ENCODE measurements around the gene ABLIM1. TPM values are rescaled to one million over a fixed set of nuclear protein-coding genes. Genes with fewer than 3 reads are reported as not detected.

ABLIM1 gene
- polyA plus RNA-seq = 9.6 and 10.1 TPM in 2 replicates
- polyA minus RNA-seq = 25.8 and 29.6 TPM in 2 replicates

DNA sequence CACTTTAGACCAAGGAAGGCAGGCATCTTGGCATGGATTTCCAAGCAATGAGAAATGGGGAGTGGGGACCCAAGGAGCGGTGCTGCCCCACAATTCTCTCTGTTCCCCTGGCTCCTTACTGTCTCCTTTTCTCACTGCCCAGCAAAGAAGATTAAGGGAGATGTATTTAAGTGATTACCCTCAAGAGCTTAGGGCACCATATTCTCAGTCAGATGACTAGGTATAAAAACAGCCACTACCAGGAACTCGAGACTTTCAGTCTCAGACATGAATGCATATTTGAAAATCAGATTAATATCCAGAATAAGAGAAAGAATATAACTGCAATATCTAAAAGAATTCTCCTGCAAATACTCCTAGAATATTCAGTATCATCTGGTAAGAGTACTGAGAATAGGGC is at the start of gene ABLIM1:
ABLIM1 (minus strand) TSS at position 101 of the 400 bp plus-strand sequence; CDS start at position 26, 75 bp downstream.
- H3K4me2 ChIP-seq (ENCODE audit: low read length) = no peak within 1 kb of the TSS
- H3K79me2 ChIP-seq (replicated peaks; ENCODE audit: insufficient read depth, low read length) = no peaks in the 10 kb centered on the region
- no peaks in the 10 kb centered on the region for H3K9me2 ChIP-seq (ENCODE audit: insufficient read depth, low read length)
- no peak within 1 kb of the TSS for H3K27ac ChIP-seq (ENCODE audit: low read length)
- H3K27me3 ChIP-seq (ENCODE audit: insufficient read depth, low read depth, low read length) = no peaks in the 10 kb centered on the region
- no peaks in the 10 kb centered on the region for H3K9me3 ChIP-seq (ENCODE audit: low read length)
- TF ChIP-seq POLR2AphosphoS5 (IDR thresholded peaks at IDR 0.05) (no peak), TAF1 (IDR thresholded peaks at IDR 0.05; ENCODE audit: low read depth) (no peak), RAD21 (conservative IDR thresholded peaks at IDR 0.05) (no peak), SMC3 (conservative IDR thresholded peaks at IDR 0.05; ENCODE audit: poor library complexity) (no peak), EZH2 (IDR thresholded peaks at IDR 0.05; ENCODE audit: borderline replicate concordance, insufficient read depth, low read length, poor library complexity, severe bottlenecking) (no peak), MXI1 (conservative IDR thresholded peaks at IDR 0.05; ENCODE audit: poor library complexity, severe bottlenecking) (no peak), EP300 (conservative IDR thresholded peaks at IDR 0.05; ENCODE audit: poor library complexity, severe bottlenecking) (no peak)
- TF ChIP-seq, protein P1, sequence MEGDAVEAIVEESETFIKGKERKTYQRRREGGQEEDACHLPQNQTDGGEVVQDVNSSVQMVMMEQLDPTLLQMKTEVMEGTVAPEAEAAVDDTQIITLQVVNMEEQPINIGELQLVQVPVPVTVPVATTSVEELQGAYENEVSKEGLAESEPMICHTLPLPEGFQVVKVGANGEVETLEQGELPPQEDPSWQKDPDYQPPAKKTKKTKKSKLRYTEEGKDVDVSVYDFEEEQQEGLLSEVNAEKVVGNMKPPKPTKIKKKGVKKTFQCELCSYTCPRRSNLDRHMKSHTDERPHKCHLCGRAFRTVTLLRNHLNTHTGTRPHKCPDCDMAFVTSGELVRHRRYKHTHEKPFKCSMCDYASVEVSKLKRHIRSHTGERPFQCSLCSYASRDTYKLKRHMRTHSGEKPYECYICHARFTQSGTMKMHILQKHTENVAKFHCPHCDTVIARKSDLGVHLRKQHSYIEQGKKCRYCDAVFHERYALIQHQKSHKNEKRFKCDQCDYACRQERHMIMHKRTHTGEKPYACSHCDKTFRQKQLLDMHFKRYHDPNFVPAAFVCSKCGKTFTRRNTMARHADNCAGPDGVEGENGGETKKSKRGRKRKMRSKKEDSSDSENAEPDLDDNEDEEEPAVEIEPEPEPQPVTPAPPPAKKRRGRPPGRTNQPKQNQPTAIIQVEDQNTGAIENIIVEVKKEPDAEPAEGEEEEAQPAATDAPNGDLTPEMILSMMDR (IDR thresholded peaks at IDR 0.05; ENCODE audit: poor library complexity, severe bottlenecking) = no peak
- TF ChIP-seq, protein P2, sequence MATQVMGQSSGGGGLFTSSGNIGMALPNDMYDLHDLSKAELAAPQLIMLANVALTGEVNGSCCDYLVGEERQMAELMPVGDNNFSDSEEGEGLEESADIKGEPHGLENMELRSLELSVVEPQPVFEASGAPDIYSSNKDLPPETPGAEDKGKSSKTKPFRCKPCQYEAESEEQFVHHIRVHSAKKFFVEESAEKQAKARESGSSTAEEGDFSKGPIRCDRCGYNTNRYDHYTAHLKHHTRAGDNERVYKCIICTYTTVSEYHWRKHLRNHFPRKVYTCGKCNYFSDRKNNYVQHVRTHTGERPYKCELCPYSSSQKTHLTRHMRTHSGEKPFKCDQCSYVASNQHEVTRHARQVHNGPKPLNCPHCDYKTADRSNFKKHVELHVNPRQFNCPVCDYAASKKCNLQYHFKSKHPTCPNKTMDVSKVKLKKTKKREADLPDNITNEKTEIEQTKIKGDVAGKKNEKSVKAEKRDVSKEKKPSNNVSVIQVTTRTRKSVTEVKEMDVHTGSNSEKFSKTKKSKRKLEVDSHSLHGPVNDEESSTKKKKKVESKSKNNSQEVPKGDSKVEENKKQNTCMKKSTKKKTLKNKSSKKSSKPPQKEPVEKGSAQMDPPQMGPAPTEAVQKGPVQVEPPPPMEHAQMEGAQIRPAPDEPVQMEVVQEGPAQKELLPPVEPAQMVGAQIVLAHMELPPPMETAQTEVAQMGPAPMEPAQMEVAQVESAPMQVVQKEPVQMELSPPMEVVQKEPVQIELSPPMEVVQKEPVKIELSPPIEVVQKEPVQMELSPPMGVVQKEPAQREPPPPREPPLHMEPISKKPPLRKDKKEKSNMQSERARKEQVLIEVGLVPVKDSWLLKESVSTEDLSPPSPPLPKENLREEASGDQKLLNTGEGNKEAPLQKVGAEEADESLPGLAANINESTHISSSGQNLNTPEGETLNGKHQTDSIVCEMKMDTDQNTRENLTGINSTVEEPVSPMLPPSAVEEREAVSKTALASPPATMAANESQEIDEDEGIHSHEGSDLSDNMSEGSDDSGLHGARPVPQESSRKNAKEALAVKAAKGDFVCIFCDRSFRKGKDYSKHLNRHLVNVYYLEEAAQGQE (IDR thresholded peaks at IDR 0.05; ENCODE audit: borderline replicate concordance) = no peak
- no peak within 1 kb of the TSS for H2AFZ ChIP-seq (ENCODE audit: low read depth, low read length)
- H3K4me3 ChIP-seq (ENCODE audit: low read length) = no peak within 1 kb of the TSS
- H3F3A ChIP-seq (ENCODE audit: insufficient read depth, low read length, poor library complexity, severe bottlenecking) = no peaks in the 10 kb centered on the region
- no peak within 1 kb of the TSS for H3K9ac ChIP-seq (ENCODE audit: low read length)
- H3K36me3 ChIP-seq (ENCODE audit: insufficient read depth, low read length) = no peaks in the 10 kb centered on the region
- H4K20me1 ChIP-seq (ENCODE audit: insufficient read depth) = no peaks in the 10 kb centered on the region

DNA sequence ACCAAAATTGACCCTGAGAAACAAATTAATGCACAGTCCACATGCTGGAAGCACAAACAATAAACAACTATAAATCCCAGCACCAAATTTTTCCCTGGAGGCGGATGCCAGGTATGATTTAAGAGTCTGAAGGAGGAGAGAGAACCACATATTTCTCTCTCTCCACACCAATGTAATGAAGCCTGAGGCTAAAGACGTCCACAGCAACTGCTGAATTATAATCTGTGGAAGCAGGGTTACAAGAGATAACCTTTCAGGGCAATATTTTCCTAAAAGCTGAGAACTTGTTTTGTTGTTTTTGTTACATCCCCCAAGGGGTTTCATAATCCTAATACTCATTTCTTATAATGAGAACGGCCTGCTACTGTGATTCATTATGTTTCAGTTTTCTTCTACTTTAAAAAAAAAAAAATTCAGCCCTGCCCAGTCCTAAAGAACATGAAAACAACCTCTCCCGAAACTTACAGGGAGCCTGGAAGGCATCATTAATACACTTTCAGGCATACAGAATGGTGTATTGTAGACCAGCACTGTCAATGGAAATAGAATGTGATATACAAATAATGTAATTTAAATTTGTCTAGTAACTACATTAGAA is 48.5 kb upstream of the ABLIM1 start:
- Histone ChIP-seq H3K4me2 (ENCODE audit: low read length) (no peak overlapping the region), H3K79me2 (replicated peaks; ENCODE audit: insufficient read depth, low read length) (no peaks in the 10 kb centered on the region), H3K9me2 (ENCODE audit: insufficient read depth, low read length) (no peaks in the 10 kb centered on the region), H3K9ac (ENCODE audit: low read length) (no peak overlapping the region), H3K27ac (ENCODE audit: low read length) (no peak overlapping the region), H3K4me3 (ENCODE audit: low read length) (no peak overlapping the region), H3K9me3 (ENCODE audit: low read length) (no peaks in the 10 kb centered on the region), H3F3A (ENCODE audit: insufficient read depth, low read length, poor library complexity, severe bottlenecking) (no peaks in the 10 kb centered on the region), H3K27me3 (ENCODE audit: insufficient read depth, low read depth, low read length) (no peaks in the 10 kb centered on the region), H2AFZ (ENCODE audit: low read depth, low read length) (no peak overlapping the region), H3K36me3 (ENCODE audit: insufficient read depth, low read length) (no peaks in the 10 kb centered on the region), H4K20me1 (ENCODE audit: insufficient read depth) (no peaks in the 10 kb centered on the region)
- no peak for TF ChIP-seq SMC3 (conservative IDR thresholded peaks at IDR 0.05; ENCODE audit: poor library complexity)
- no peak for TF ChIP-seq MXI1 (conservative IDR thresholded peaks at IDR 0.05; ENCODE audit: poor library complexity, severe bottlenecking)
- TF ChIP-seq, protein P1 (IDR thresholded peaks at IDR 0.05; ENCODE audit: poor library complexity, severe bottlenecking) = no peak
- TF ChIP-seq RAD21 (conservative IDR thresholded peaks at IDR 0.05) = no peak
- no peak for TF ChIP-seq EZH2 (IDR thresholded peaks at IDR 0.05; ENCODE audit: borderline replicate concordance, insufficient read depth, low read length, poor library complexity, severe bottlenecking)
- TF ChIP-seq EP300 (conservative IDR thresholded peaks at IDR 0.05; ENCODE audit: poor library complexity, severe bottlenecking) = no peak
- no peak for TF ChIP-seq TAF1 (IDR thresholded peaks at IDR 0.05; ENCODE audit: low read depth)
- TF ChIP-seq POLR2AphosphoS5 (IDR thresholded peaks at IDR 0.05) = no peak
- TF ChIP-seq, protein P2 (IDR thresholded peaks at IDR 0.05; ENCODE audit: borderline replicate concordance) = no peak
